Measurements from ENCODE around the gene PCED1B. TPM values are rescaled to one million over a fixed set of nuclear protein-coding genes. Genes with fewer than 3 reads are reported as not detected.

PCED1B gene
- total RNA-seq, 1 experiment from 2014 or later = 6.6 TPM

DNA sequence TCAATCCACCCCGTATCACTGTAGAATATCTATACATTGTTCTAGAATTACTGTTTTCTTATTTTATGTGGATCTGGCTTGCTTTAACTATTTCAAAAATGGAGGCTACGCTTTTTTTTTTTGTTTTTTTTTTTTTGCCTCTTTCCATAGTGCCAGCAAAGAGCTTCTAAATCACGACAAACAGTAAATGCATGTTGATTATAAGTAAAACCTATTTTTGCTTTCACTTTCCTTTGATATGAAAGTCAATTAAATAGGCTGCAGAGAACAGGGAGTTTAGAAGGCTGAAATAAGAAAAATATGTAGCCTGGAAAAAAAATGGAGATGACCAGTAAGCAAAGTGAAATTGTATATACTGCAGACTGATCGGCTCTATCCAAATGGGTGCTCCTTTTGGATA, 112.6 kb downstream of the PCED1B start:
- no peaks in the 10 kb centered on the region for H3K36me3 Mint-ChIP-seq
- ChIA-PET CTCF (interaction anchor here (0.6 kb wide), 1 partner anchor 121 kb away, joined by 3 read pairs; no protein-coding TSS in a partner anchor), POLR2A (no interaction called here)
- TF ChIP-seq GRHL2 (CRISPR knock-in tag; IDR thresholded peaks at IDR 0.05; ENCODE audit: insufficient replicate concordance, severe bottlenecking) = no peak
- TF ChIP-seq, protein P1, sequence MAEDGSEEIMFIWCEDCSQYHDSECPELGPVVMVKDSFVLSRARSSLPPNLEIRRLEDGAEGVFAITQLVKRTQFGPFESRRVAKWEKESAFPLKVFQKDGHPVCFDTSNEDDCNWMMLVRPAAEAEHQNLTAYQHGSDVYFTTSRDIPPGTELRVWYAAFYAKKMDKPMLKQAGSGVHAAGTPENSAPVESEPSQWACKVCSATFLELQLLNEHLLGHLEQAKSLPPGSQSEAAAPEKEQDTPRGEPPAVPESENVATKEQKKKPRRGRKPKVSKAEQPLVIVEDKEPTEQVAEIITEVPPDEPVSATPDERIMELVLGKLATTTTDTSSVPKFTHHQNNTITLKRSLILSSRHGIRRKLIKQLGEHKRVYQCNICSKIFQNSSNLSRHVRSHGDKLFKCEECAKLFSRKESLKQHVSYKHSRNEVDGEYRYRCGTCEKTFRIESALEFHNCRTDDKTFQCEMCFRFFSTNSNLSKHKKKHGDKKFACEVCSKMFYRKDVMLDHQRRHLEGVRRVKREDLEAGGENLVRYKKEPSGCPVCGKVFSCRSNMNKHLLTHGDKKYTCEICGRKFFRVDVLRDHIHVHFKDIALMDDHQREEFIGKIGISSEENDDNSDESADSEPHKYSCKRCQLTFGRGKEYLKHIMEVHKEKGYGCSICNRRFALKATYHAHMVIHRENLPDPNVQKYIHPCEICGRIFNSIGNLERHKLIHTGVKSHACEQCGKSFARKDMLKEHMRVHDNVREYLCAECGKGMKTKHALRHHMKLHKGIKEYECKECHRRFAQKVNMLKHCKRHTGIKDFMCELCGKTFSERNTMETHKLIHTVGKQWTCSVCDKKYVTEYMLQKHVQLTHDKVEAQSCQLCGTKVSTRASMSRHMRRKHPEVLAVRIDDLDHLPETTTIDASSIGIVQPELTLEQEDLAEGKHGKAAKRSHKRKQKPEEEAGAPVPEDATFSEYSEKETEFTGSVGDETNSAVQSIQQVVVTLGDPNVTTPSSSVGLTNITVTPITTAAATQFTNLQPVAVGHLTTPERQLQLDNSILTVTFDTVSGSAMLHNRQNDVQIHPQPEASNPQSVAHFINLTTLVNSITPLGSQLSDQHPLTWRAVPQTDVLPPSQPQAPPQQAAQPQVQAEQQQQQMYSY (CRISPR knock-in tag; IDR thresholded peaks at IDR 0.05) = no peak
- TF ChIP-seq, protein P2, sequence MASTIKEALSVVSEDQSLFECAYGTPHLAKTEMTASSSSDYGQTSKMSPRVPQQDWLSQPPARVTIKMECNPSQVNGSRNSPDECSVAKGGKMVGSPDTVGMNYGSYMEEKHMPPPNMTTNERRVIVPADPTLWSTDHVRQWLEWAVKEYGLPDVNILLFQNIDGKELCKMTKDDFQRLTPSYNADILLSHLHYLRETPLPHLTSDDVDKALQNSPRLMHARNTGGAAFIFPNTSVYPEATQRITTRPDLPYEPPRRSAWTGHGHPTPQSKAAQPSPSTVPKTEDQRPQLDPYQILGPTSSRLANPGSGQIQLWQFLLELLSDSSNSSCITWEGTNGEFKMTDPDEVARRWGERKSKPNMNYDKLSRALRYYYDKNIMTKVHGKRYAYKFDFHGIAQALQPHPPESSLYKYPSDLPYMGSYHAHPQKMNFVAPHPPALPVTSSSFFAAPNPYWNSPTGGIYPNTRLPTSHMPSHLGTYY (CRISPR knock-in tag; IDR thresholded peaks at IDR 0.05) = no peak
- TF ChIP-seq, protein P3, sequence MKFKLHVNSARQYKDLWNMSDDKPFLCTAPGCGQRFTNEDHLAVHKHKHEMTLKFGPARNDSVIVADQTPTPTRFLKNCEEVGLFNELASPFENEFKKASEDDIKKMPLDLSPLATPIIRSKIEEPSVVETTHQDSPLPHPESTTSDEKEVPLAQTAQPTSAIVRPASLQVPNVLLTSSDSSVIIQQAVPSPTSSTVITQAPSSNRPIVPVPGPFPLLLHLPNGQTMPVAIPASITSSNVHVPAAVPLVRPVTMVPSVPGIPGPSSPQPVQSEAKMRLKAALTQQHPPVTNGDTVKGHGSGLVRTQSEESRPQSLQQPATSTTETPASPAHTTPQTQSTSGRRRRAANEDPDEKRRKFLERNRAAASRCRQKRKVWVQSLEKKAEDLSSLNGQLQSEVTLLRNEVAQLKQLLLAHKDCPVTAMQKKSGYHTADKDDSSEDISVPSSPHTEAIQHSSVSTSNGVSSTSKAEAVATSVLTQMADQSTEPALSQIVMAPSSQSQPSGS (CRISPR knock-in tag; IDR thresholded peaks at IDR 0.05; ENCODE audit: borderline replicate concordance, low read depth) = no peak
- no peak for TF ChIP-seq ZNF138 (CRISPR knock-in tag; conservative IDR thresholded peaks at IDR 0.05)
- TF ChIP-seq ZBTB21 (CRISPR knock-in tag; IDR thresholded peaks at IDR 0.05; ENCODE audit: borderline replicate concordance) = no peak
- TF ChIP-seq OVOL2 (CRISPR knock-in tag; IDR thresholded peaks at IDR 0.05; ENCODE audit: borderline replicate concordance) = no peak
- TF ChIP-seq, protein P4, sequence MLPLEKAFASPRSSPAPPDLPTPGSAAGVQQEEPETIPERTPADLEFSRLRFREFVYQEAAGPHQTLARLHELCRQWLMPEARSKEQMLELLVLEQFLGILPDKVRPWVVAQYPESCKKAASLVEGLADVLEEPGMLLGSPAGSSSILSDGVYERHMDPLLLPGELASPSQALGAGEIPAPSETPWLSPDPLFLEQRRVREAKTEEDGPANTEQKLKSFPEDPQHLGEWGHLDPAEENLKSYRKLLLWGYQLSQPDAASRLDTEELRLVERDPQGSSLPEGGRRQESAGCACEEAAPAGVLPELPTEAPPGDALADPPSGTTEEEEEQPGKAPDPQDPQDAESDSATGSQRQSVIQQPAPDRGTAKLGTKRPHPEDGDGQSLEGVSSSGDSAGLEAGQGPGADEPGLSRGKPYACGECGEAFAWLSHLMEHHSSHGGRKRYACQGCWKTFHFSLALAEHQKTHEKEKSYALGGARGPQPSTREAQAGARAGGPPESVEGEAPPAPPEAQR (CRISPR knock-in tag; IDR thresholded peaks at IDR 0.05) = no peak
- TF ChIP-seq RELA (CRISPR knock-in tag; IDR thresholded peaks at IDR 0.05; ENCODE audit: borderline replicate concordance) = no peak
- TF ChIP-seq KAT7 (CRISPR knock-in tag; IDR thresholded peaks at IDR 0.05; ENCODE audit: borderline replicate concordance) = no peak
- no peak for TF ChIP-seq GABPB1 (CRISPR knock-in tag; IDR thresholded peaks at IDR 0.05)
- TF ChIP-seq ETV6 (CRISPR knock-in tag; IDR thresholded peaks at IDR 0.05) = no peak
- no peak for ATAC-seq
- H3K4me1 Mint-ChIP-seq = peaks cover 51% of the 10 kb centered on the region
- H3K27me3 Mint-ChIP-seq (ENCODE audit: low read depth) = no peaks in the 10 kb centered on the region
- H3K27ac Mint-ChIP-seq = no peak overlapping the region
- H3K4me3 Mint-ChIP-seq = no peak overlapping the region
- H3K9me3 Mint-ChIP-seq = no peaks in the 10 kb centered on the region
- no peak for DNase-seq (ENCODE audit: low spot score)

DNA sequence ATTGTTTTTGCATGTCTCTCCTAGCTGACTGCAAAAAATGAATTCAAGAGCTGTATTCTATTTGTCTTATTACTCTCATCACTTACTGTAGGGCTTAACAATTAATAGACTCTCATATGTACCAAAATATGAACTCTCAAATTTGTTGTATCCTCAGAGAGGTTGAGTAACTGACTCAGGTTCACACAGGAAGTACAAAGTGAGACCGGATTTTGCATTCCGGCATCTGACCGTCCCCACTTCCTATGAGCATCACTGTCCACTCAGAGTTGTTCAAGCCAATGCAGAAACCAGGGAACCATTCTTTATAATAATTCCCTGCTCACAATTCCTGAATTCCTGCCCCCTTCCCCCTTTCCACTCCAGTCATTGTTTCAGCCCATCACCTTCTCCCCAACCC, 113.6 kb downstream of the PCED1B start:
- no peak for DNase-seq (ENCODE audit: low spot score)
- peaks cover 51% of the 10 kb centered on the region for H3K4me1 Mint-ChIP-seq
- TF ChIP-seq OVOL2 (CRISPR knock-in tag; IDR thresholded peaks at IDR 0.05; ENCODE audit: borderline replicate concordance) = no peak
- no peak for ATAC-seq
- H3K27ac Mint-ChIP-seq = peak overlapping the region; percentile 33; the same call in 1 of the 2 replicates
- ChIA-PET CTCF (interaction anchor here (0.8 to 1.7 kb wide), 9 partner anchors 7 to 168 kb away, joined by 3 to 13 read pairs (median 4); partner anchors contain the start of genes AMIGO2 and PCED1B), POLR2A (no interaction called here)
- H3K9me3 Mint-ChIP-seq = no peaks in the 10 kb centered on the region
- H3K36me3 Mint-ChIP-seq = no peaks in the 10 kb centered on the region
- no peaks in the 10 kb centered on the region for H3K27me3 Mint-ChIP-seq (ENCODE audit: low read depth)
- no peak overlapping the region for H3K4me3 Mint-ChIP-seq

DNA sequence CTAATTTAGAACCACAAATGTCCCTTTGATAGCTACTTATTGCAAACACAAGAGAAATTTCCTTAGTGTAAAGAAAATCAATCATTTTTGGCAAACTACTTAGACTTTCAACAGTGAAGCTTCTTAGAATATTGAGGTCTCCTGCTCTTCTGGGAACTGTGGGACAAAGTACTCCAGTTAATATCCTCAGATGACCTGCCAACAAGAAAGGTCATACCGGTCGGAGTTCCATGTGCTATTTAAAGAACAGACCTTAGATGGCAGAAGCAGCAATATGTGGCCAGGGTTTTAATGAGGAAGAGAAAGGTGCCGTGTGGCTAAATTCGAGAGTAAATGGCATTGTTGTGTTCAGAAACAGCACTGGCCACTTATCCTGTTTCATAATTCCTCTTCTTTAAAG, 115.1 kb downstream of the PCED1B start:
- Mint-ChIP-seq H3K9me3 (no peaks in the 10 kb centered on the region), H3K4me3 (no peak overlapping the region), H3K36me3 (no peaks in the 10 kb centered on the region), H3K4me1 (peaks cover 50% of the 10 kb centered on the region), H3K27ac (no peak overlapping the region; the same call in 1 of the 2 replicates), H3K27me3 (ENCODE audit: low read depth) (no peaks in the 10 kb centered on the region)
- DNase-seq (ENCODE audit: low spot score) (no peak), ATAC-seq (no peak)
- ChIA-PET CTCF (interaction anchor here (0.6 to 1.7 kb wide), 5 partner anchors 9 to 161 kb away, joined by 3 to 13 read pairs (median 4); no protein-coding TSS in a partner anchor), POLR2A (no interaction called here)
- TF ChIP-seq NFATC4 (CRISPR knock-in tag; IDR thresholded peaks at IDR 0.05) (no peak), PRRX2 (CRISPR knock-in tag; IDR thresholded peaks at IDR 0.05) (no peak), CREB1 (CRISPR knock-in tag; IDR thresholded peaks at IDR 0.05) (no peak), NFYB (CRISPR knock-in tag; conservative IDR thresholded peaks at IDR 0.05; ENCODE audit: low read depth) (no peak), ZNF671 (CRISPR knock-in tag; IDR thresholded peaks at IDR 0.05) (no peak)
- TF ChIP-seq, protein P5, sequence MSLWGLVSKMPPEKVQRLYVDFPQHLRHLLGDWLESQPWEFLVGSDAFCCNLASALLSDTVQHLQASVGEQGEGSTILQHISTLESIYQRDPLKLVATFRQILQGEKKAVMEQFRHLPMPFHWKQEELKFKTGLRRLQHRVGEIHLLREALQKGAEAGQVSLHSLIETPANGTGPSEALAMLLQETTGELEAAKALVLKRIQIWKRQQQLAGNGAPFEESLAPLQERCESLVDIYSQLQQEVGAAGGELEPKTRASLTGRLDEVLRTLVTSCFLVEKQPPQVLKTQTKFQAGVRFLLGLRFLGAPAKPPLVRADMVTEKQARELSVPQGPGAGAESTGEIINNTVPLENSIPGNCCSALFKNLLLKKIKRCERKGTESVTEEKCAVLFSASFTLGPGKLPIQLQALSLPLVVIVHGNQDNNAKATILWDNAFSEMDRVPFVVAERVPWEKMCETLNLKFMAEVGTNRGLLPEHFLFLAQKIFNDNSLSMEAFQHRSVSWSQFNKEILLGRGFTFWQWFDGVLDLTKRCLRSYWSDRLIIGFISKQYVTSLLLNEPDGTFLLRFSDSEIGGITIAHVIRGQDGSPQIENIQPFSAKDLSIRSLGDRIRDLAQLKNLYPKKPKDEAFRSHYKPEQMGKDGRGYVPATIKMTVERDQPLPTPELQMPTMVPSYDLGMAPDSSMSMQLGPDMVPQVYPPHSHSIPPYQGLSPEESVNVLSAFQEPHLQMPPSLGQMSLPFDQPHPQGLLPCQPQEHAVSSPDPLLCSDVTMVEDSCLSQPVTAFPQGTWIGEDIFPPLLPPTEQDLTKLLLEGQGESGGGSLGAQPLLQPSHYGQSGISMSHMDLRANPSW (CRISPR knock-in tag; conservative IDR thresholded peaks at IDR 0.05; ENCODE audit: low read depth) = no peak
- TF ChIP-seq, protein P4 (CRISPR knock-in tag; IDR thresholded peaks at IDR 0.05) = no peak
- TF ChIP-seq, protein P6, sequence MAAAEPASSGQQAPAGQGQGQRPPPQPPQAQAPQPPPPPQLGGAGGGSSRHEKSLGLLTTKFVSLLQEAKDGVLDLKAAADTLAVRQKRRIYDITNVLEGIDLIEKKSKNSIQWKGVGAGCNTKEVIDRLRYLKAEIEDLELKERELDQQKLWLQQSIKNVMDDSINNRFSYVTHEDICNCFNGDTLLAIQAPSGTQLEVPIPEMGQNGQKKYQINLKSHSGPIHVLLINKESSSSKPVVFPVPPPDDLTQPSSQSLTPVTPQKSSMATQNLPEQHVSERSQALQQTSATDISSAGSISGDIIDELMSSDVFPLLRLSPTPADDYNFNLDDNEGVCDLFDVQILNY (CRISPR knock-in tag; IDR thresholded peaks at IDR 0.05) = no peak

Data from WTC11 (cell line).